Stromal cell of bone marrow (primary cell): ENCODE measurements around the gene ZNF232.
"Not testable (repeated sequence)": the region's sequence is repeated elsewhere in the genome, so short reads cannot be mapped to it uniquely, and the experiment has no call there.

Experiments
- DNase-seq: peaks from one replicate; pipeline ENCODE4 v3.0.0-alpha.2; 2012; ENCODE audit warnings: low read depth

Gene ZNF232

DNA sequence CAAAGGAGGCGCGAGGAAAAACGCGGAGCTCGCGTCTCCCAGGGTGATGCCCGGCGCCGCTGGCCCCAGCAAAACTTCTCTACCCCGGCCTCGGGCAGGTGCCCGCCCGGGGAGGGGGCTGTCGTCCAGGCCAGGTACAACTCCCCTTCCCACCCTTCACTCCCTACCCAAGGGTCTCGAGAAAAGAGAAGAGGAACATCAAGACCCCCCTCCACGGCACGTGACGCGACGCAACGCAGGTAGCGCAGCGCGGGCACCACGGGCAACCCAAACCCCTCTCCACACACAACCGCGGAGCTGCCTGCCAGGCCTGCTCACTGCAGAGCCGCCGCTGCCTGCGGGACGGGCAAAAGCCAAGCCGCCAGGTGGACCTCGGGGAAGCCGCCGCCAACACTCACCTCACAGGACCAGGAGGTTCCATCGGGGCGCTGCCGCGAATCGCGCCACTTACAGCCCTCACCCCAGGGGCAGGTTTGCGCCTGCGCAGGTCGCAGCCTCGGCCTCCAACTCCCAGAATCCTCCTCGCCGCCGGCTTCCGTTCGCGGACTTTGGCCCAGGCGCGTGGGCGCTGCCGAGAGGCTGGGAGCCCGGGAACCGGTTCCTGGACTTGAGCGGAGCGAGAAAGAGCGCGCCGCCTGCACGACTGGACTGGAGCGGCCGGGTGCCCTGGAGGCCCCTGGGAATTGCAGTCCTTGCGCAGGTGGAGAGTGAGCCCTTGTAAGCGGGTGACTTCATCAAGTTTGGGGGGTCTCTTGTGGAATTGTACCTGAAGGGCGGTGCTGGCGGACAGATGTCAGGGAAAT, at the start of gene ZNF232:
Gene ZNF232, minus strand, starts transcription at position 477 of the 803 bp plus-strand sequence. Its CDS starts 56 bp downstream, at position 421.
- DNase-seq: peak; percentile 79

DNA sequence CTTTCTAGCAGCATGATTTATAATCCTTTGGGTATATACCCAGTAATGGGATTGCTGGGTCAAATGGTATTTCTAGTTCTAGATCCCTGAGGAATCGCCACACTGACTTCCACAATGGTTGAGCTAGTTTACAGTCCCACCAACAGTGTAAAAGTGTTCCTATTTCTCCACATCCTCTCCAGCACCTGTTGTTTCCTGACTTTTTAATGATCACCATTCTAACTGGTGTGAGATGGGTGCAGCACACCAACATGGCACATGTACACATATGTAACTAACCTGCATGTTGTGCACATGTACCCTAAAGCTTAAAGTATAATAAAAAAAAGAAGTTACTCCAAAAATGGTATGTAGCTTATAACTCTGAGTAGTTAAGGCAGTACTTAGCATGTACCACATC, 49.0 kb upstream of the ZNF232 start:
- DNase-seq: not testable (repeated sequence)

DNA sequence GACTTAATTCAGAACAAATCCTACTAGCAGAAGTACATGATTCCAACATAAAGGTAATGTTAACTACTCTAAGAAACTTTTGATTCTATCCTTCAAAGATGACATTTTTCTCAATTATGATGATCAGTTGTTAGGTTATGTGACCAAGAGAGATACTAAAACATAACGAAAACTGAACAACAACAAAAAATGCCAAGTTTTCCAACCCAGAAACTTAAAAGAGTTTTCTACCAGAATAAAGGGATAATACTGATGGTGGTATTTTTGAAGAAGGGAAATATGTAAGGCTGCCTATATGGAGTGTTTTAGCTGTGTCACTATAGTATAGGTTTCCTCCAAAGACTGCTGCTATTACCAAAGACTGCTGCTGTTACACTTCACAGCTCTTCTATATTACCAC, 34.4 kb upstream of the ZNF232 start:
- not testable (repeated sequence) for DNase-seq

DNA sequence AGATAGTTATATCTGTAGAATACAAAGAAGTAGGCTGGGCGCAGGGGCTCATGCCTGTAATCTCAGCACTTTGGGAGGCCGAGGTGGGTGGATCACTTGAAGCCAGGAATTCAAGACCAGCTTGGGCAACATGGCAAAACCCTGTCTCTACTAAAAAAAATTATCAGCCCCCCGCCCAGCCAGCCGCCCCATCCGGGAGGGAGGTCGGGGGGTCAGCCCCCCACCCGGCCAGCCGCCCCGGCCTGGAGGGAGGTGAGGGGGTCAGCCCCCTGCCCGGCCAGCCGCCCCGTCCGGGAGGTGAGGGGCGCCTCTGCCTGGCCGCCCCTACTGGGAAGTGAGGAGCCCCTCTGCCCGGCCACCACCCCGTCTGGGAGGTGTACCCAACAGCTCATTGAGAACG, 31.2 kb upstream of the ZNF232 start:
- DNase-seq: not testable (repeated sequence)

GRCh38 chr17:5139458-5139732, 27.7 kb upstream of the ZNF232 start:
- no peak for DNase-seq

GRCh38 chr17:5138616-5139457, 27.2 kb upstream of the ZNF232 start:
- no peak for DNase-seq

DNA sequence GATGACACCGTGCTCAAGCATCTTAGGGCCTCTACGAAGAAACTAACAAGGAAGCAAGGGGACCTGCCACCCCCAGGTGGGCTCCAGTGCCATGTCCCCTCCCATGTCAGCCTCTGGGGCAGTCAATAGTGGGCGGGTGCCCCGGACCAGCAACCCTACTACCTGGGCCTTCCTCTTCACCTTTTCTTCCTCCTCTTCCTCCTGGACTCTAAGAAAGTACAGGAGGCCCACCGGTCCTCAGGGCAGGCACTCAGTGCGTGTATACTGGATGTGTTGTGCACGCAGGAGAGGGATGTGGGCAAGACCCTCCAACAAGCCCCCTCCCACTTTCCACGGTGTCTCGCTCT, 26.5 kb upstream of the ZNF232 start:
- not testable (repeated sequence) for DNase-seq

DNA sequence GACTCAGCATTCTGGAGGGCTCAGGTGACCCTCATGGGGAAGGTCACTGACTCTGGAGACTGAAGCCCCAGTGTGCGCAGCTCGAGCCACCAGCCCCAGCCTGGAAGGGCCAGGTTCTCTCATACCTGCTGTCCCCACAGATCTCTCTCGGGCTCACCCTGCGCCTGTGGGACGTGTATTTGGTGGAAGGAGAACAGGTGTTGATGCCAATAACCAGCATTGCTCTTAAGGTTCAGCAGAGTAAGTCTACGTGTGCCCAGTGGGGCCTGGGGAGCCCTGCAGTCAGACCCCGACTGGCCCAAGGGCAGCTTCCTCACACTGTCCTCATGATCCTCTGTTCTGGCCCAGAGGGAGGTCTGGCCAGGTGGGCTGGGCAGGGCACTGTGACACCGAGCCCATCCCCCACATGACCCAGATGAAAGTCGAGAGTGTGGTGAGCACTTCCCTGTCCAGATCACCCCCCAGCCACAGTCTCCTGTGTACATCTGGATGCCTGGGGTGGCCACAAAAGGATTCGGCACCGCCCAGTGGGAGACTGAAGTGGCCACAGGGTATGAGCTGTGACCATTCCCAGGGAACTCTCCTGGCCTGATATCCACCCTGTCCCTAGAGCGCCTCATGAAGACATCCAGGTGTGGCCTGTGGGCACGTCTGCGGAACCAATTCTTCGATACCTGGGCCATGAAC, 26.0 kb upstream of the ZNF232 start:
- DNase-seq: not testable (repeated sequence)

DNA sequence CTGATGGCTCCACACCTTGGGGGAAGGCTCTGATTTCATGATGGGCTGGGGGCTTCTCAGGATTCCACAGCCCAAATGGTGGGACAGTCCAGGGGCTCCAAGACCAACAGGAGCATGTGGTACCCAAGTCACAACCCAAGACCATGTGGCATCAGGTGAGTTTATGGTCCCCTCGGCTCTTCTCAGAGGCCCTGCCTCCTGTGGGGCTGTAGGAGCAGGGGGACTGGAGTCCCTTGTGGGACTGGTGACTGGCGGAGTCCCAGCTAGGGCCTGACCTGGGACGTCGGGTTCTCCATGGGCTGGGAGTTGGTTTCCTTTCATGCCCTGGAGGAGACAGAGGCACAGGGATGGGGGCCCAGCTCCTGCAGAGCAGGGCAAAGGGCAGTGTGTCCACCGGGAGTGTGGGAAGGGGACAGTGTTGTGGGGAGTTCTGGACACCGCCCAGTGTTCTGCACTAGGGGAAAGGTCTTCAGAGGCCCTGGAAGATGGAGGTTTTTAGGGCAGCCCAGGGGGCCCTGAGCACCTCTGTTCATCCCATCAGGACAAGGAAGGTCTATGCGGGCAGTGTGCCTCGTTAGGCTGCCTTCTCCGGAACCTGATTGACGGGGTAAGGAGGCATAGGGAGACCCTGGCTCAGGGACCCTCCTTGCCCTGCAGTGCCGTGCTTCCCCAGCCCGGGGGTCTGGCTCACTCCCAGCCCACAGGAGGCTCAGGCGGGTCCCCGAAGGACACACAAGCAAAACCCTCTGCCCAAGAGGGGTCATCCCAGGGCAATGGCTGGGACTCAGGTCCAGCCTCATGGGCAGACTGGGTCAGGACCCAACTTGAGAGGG, 25.1 kb upstream of the ZNF232 start:
- DNase-seq: not testable (repeated sequence)

- no peak for DNase-seq
Measured at GRCh38 chr17:5135726-5136579, 24.3 kb upstream of the ZNF232 start.

DNA sequence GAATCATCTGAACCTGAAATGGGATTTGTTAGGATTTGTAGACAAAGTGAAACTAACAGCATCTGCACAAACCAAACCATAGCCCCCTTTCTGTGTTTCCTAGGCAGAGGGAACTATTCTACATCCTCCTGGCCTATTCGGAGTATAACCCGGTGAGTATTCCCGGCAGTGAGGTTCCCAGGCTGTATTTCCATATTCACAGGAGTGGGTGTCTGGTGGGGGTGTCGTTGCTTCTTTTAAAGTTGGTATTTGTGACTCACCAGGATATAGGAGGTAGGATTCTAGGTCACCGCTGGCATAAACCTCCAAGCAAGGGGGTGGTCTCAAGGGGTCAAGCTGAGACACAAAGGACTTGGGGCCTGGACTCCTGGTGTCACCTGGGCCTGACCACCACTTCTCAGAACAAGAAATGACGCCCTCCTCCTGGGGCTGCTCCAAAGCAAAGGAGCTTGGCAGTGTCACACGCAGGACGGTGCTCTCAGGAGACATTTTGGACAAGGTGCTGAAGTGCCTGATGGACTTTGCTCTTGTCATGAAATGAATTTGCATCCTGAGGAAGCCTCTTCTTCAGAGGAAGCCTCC, 23.5 kb upstream of the ZNF232 start:
- not testable (repeated sequence) for DNase-seq

DNA sequence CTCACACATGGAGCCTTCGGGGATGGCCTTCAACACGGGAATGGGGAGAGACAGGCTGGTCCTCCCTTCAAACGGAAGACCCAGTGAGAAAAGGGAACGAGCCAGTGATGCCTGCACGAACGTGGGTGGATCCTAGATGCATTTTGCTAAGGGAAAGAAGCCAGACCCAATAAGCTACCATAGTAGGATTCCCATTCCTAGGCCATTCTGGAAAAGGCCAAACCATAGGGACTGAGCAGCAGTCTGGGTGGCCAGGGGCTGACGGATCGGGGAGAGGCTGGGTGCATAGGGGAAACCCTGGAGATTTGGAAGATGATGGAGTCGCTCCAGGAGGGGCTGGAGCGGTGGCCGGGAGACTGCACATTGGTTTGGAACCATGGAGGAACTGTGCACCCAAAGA, 22.9 kb upstream of the ZNF232 start:
- DNase-seq: not testable (repeated sequence)

GRCh38 chr17:5133961-5134360, 22.3 kb upstream of the ZNF232 start:
- DNase-seq: not testable (repeated sequence)

DNA sequence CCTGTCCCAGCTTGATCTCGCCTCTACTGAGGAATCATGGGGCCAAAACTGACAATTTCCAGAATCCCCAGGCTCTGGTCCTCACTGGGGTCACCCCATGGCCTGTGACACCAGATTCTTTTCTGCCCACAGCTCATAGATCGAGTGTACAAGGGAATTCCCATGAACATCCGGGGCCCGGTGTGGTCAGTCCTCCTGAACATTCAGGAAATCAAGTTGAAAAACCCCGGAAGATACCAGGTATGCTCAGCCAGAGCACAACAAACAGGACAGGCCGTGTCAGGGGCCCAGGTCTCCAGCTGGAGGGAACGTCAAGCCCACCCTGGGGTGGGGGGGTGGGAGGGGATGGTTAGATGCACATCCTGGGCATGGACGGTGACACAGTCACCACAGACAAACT, 21.6 kb upstream of the ZNF232 start:
- no peak for DNase-seq

- not testable (repeated sequence) for DNase-seq
Measured at GRCh38 chr17:5132503-5133225, 21.0 kb upstream of the ZNF232 start.

- not testable (repeated sequence) for DNase-seq
Measured at GRCh38 chr17:5131799-5132502, 20.3 kb upstream of the ZNF232 start.

- no peak for DNase-seq
Measured at GRCh38 chr17:5131146-5131715, 19.6 kb upstream of the ZNF232 start.

GRCh38 chr17:5130687-5131086, 19.0 kb upstream of the ZNF232 start:
- not testable (repeated sequence) for DNase-seq

DNA sequence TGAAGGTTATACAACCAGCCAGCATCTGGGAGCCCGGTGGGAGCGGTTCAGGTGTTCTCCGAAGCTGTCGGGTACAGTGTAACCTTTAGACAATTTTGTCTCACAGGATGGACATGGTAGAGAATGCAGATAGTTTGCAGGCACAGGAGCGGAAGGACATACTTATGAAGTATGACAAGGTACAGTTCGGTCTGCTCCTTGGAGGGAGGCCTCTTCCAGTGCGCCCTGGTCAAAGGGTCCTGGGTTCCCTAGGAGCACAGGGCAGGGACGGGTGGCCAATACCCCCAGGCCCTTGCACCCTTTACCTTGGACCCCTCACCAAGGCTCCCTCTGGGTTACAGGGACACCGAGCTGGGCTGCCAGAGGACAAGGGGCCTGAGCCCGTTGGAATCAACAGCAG, 18.6 kb upstream of the ZNF232 start:
- DNase-seq: not testable (repeated sequence)
